Ectodermal cell (in vitro differentiated cells): ENCODE data around the gene IL26.

ENCODE experiments used
- H3K27ac ChIP-seq: 2 replicates; pipeline ENCODE4 v1.7.0; 2013; ENCODE audit warnings: mild to moderate bottlenecking, low read depth, low read length; ENCODE audit not compliant: insufficient read depth, poor library complexity, severe bottlenecking
- H3K27me3 ChIP-seq: 2 replicates; pipeline ENCODE4 v1.7.0; 2013; ENCODE audit warnings: mild to moderate bottlenecking, low read length; ENCODE audit not compliant: insufficient read depth, control insufficient read depth, poor library complexity, severe bottlenecking
- H3K36me3 ChIP-seq: one replicate; pipeline ENCODE4 v1.7.0; 2013; ENCODE audit warnings: low read length; ENCODE audit not compliant: control insufficient read depth, insufficient read depth
- H3K4me1 ChIP-seq: one replicate; pipeline ENCODE4 v1.7.0; 2013; ENCODE audit warnings: low read length; ENCODE audit not compliant: control insufficient read depth, insufficient read depth
- H3K4me3 ChIP-seq: 2 replicates; pipeline ENCODE4 v1.7.0; 2013; ENCODE audit warnings: low read depth, low read length, control low read depth; ENCODE audit not compliant: insufficient read depth
- H3K9me3 ChIP-seq: 2 replicates; pipeline ENCODE4 v1.7.0; 2013; ENCODE audit warnings: mild to moderate bottlenecking, low read length, moderate library complexity; ENCODE audit not compliant: control insufficient read depth
- WGBS, 2 experiments: methylation state at CpG; one replicate each; pipeline ENCODE4 v1.1.7; 2013; ENCODE audit warnings: missing lambda C conversion rate in 2 of 2; 5-methylcytosine and 5-hydroxymethylcytosine counted together

IL26 gene

GRCh38 chr12:68261896-68262295, 36.3 kb upstream of the IL26 start:
- Histone ChIP-seq H3K27me3 (no peaks in the 10 kb centered on the region), H3K4me1 (no peaks in the 10 kb centered on the region), H3K27ac (no peak overlapping the region), H3K4me3 (no peak overlapping the region), H3K36me3 (no peaks in the 10 kb centered on the region), H3K9me3 (no peaks in the 10 kb centered on the region)

- no peak overlapping the region for H3K27ac ChIP-seq
- H3K4me1 ChIP-seq: no peaks in the 10 kb centered on the region
- H3K27me3 ChIP-seq: no peaks in the 10 kb centered on the region
- 87 to 89% methylated on average over 2 of the region's 3 CpGs for WGBS, 2 experiments
- H3K9me3 ChIP-seq: no peaks in the 10 kb centered on the region
- H3K4me3 ChIP-seq: no peak overlapping the region
- no peaks in the 10 kb centered on the region for H3K36me3 ChIP-seq
These were observed 34.5 kb upstream of the IL26 start for GRCh38 chr12:68260153-68260552.

GRCh38 chr12:68259318-68259940, 33.8 kb upstream of the IL26 start:
- H3K36me3 ChIP-seq: no peaks in the 10 kb centered on the region
- no peak overlapping the region for H3K4me3 ChIP-seq
- no peak overlapping the region for H3K27ac ChIP-seq
- H3K9me3 ChIP-seq: no peaks in the 10 kb centered on the region
- H3K27me3 ChIP-seq: no peaks in the 10 kb centered on the region
- 81 to 86% methylated on average over 3 of the region's 3 CpGs for WGBS, 2 experiments
- no peaks in the 10 kb centered on the region for H3K4me1 ChIP-seq

GRCh38 chr12:68253504-68253903, 27.9 kb upstream of the IL26 start, which contains the start of gene IL22:
Gene IL22 (minus strand): TSS chr12:68253604. CDS start chr12:68253448, 156 bp downstream.
- no peaks in the 10 kb centered on the region for H3K9me3 ChIP-seq

GRCh38 chr12:68252077-68252476, 26.5 kb upstream of the IL26 start:
- H3K4me1 ChIP-seq: no peaks in the 10 kb centered on the region
- no peaks in the 10 kb centered on the region for H3K27me3 ChIP-seq
- H3K4me3 ChIP-seq: no peak overlapping the region
- no peaks in the 10 kb centered on the region for H3K36me3 ChIP-seq
- H3K27ac ChIP-seq: no peak overlapping the region
- WGBS, 2 experiments: 92% methylated on average over 5 of the region's 5 CpGs
- H3K9me3 ChIP-seq: no peaks in the 10 kb centered on the region

More at GRCh38 chr12:68253504-68253903, 27.9 kb upstream of the IL26 start, which contains the start of gene IL22:
- no peaks in the 10 kb centered on the region for H3K36me3 ChIP-seq
- 92 to 96% methylated on average over 7 of the region's 7 CpGs for WGBS, 2 experiments
- no peaks in the 10 kb centered on the region for H3K27me3 ChIP-seq
- H3K4me1 ChIP-seq: no peaks in the 10 kb centered on the region
- no peak within 1 kb of the TSS for H3K4me3 ChIP-seq
- no peak within 1 kb of the TSS for H3K27ac ChIP-seq

GRCh38 chr12:68250454-68250853, 24.8 kb upstream of the IL26 start:
- no peak overlapping the region for H3K27ac ChIP-seq
- peaks cover 9% of the 10 kb centered on the region for H3K4me1 ChIP-seq
- WGBS, 2 experiments: 74 to 77% methylated on average over 3 of the region's 3 CpGs
- H3K27me3 ChIP-seq: no peaks in the 10 kb centered on the region
- no peak overlapping the region for H3K4me3 ChIP-seq
- H3K9me3 ChIP-seq: no peaks in the 10 kb centered on the region
- H3K36me3 ChIP-seq: no peaks in the 10 kb centered on the region

GRCh38 chr12:68247785-68248184, 22.2 kb upstream of the IL26 start:
- Histone ChIP-seq H3K9me3 (no peaks in the 10 kb centered on the region), H3K27ac (no peak overlapping the region), H3K27me3 (no peaks in the 10 kb centered on the region), H3K36me3 (no peaks in the 10 kb centered on the region), H3K4me1 (peaks cover 20% of the 10 kb centered on the region), H3K4me3 (no peak overlapping the region)

GRCh38 chr12:68246350-68246749, 20.7 kb upstream of the IL26 start:
- Histone ChIP-seq H3K9me3 (no peaks in the 10 kb centered on the region), H3K27me3 (no peaks in the 10 kb centered on the region), H3K4me3 (no peak overlapping the region), H3K27ac (no peak overlapping the region), H3K36me3 (no peaks in the 10 kb centered on the region), H3K4me1 (peaks cover 20% of the 10 kb centered on the region)
- WGBS, 2 experiments: 94 to 95% methylated on average over 6 of the region's 6 CpGs

- H3K27ac ChIP-seq: peak overlapping the region; percentile 64
- H3K9me3 ChIP-seq: no peaks in the 10 kb centered on the region
- no peaks in the 10 kb centered on the region for H3K27me3 ChIP-seq
- no peak overlapping the region for H3K4me3 ChIP-seq
- no peaks in the 10 kb centered on the region for H3K36me3 ChIP-seq
- H3K4me1 ChIP-seq: peaks cover 20% of the 10 kb centered on the region
- WGBS, 2 experiments: 57 to 64% methylated on average over 6 of the region's 6 CpGs
These were observed 19.8 kb upstream of the IL26 start for GRCh38 chr12:68245180-68246021.

- no peaks in the 10 kb centered on the region for H3K9me3 ChIP-seq
These were observed 17.2 kb upstream of the IL26 start for GRCh38 chr12:68242777-68243176.

More at GRCh38 chr12:68242777-68243176, 17.2 kb upstream of the IL26 start:
- no peak overlapping the region for H3K4me3 ChIP-seq
- no peaks in the 10 kb centered on the region for H3K27me3 ChIP-seq
- no peak overlapping the region for H3K27ac ChIP-seq
- peaks cover 22% of the 10 kb centered on the region for H3K4me1 ChIP-seq
- no peaks in the 10 kb centered on the region for H3K36me3 ChIP-seq
